Neural progenitor cell (in vitro differentiated cells): ENCODE results near the gene GMIP. TPM values are rescaled to one million over a fixed set of nuclear protein-coding genes. Genes with fewer than 3 reads are reported as not detected.

Experiments
- DNase-seq: peaks from one replicate; pipeline ENCODE4 v3.0.0-alpha.2; 2016; ENCODE audit warnings: low spot score
- H2AFZ ChIP-seq: fragments of 200-600 bp; sonication (generic); replicated peaks from 2 replicates; pipeline ENCODE4 v1.6.1; 2016; ENCODE audit warnings: antibody characterized with exemption
- H3F3A ChIP-seq: fragments of 200-600 bp; sonication (generic); 2 replicates; pipeline ENCODE4 v1.6.1; 2016; ENCODE audit warnings: antibody characterized with exemption, low read depth
- H3K27ac ChIP-seq: fragments of 200-600 bp; sonication (generic); 2 replicates; pipeline ENCODE4 v1.5.1; 2016; ENCODE audit warnings: mild to moderate bottlenecking
- H3K27me3 ChIP-seq: fragments of 200-600 bp; sonication (generic); 2 replicates; pipeline ENCODE4 v1.6.1; 2016; ENCODE audit warnings: mild to moderate bottlenecking, moderate library complexity
- H3K36me3 ChIP-seq: fragments of 200-600 bp; sonication (generic); 2 replicates; pipeline ENCODE4 v1.5.1; 2016
- H3K4me1 ChIP-seq: fragments of 200-600 bp; sonication (generic); 2 replicates; pipeline ENCODE4 v1.6.1; 2016; ENCODE audit warnings: mixed run types
- H3K4me2 ChIP-seq: fragments of 200-600 bp; sonication (generic); 2 replicates; pipeline ENCODE4 v1.6.1; 2016
- H3K4me3 ChIP-seq: fragments of 200-600 bp; sonication (generic); 2 replicates; pipeline ENCODE4 v1.5.1; 2016
- H3K79me2 ChIP-seq: fragments of 200-600 bp; sonication (generic); 2 replicates; pipeline ENCODE4 v1.6.1; 2016; ENCODE audit warnings: low read depth
- H3K9ac ChIP-seq: fragments of 200-600 bp; sonication (generic); 2 replicates; pipeline ENCODE4 v1.6.1; 2016
- H3K9me3 ChIP-seq: fragments of 200-600 bp; sonication (generic); 2 replicates; pipeline ENCODE4 v1.5.1; 2016; ENCODE audit warnings: low read depth
- H4K20me1 ChIP-seq: fragments of 200-600 bp; sonication (generic); 2 replicates; pipeline ENCODE4 v1.6.1; 2016; ENCODE audit warnings: low read depth
- H3K27ac Mint-ChIP-seq: 3 replicates; pipeline ENCODE4 v1.8.0; 2021; ENCODE audit warnings: mixed read lengths
- H3K27me3 Mint-ChIP-seq: 2 replicates; pipeline ENCODE4 v1.8.0; 2022; ENCODE audit warnings: low read depth, mild to moderate bottlenecking, inconsistent platforms, moderate library complexity, mixed read lengths; ENCODE audit not compliant: insufficient read depth
- H3K36me3 Mint-ChIP-seq: 3 replicates; pipeline ENCODE4 v1.8.0; 2021; ENCODE audit warnings: mixed read lengths
- H3K4me1 Mint-ChIP-seq: 3 replicates; pipeline ENCODE4 v1.8.0; 2021; ENCODE audit warnings: mixed read lengths
- H3K4me3 Mint-ChIP-seq: 3 replicates; pipeline ENCODE4 v1.8.0; 2021; ENCODE audit warnings: mild to moderate bottlenecking, moderate library complexity, mixed read lengths
- H3K9me3 Mint-ChIP-seq: 3 replicates; pipeline ENCODE4 v1.8.0; 2020; ENCODE audit warnings: mixed read lengths
- CTCF ChIP-seq: fragments of 200-600 bp; sonication (generic); IDR thresholded peaks from 2 replicates; pipeline ENCODE4 v1.5.1; 2017; ENCODE audit warnings: antibody characterized with exemption, mild to moderate bottlenecking
- EZH2 ChIP-seq: fragments of 200-600 bp; sonication (generic); IDR thresholded peaks from 2 replicates; pipeline ENCODE4 v1.6.1; 2017; ENCODE audit warnings: antibody characterized with exemption, mild to moderate bottlenecking, moderate library complexity
- EZH2phosphoT487 ChIP-seq: fragments of 200-600 bp; sonication (generic); IDR thresholded peaks from 2 replicates; pipeline ENCODE4 v1.6.1; 2017; ENCODE audit warnings: antibody characterized with exemption
- total RNA-seq: library from RNA; depleted of rRNA; stranded (reverse); fragments of >200 nt; gene quantifications from 2 replicates; pipeline ENCODE4 v1.2.3, GENCODE V29; 2015; ENCODE audit warnings: low replicate concordance

The GMIP gene
- total RNA-seq, 1 donor from 2014 or later, result 6.4 TPM

- Histone ChIP-seq H3K79me2 (no peaks in the 10 kb centered on the region), H3K4me1 (peaks cover 5% of the 10 kb centered on the region), H3K36me3 (no peaks in the 10 kb centered on the region), H3K4me3 (no peak overlapping the region), H3K9ac (no peak overlapping the region), H3K27ac (no peak overlapping the region), H3F3A (peaks cover 8% of the 10 kb centered on the region), H3K27me3 (no peaks in the 10 kb centered on the region), H3K4me2 (no peak overlapping the region), H2AFZ (no peak overlapping the region), H4K20me1 (no peaks in the 10 kb centered on the region), H3K9me3 (no peaks in the 10 kb centered on the region)
- Mint-ChIP-seq H3K9me3 (no peaks in the 10 kb centered on the region), H3K27me3 (peaks cover 4% of the 10 kb centered on the region), H3K27ac (no peak overlapping the region), H3K4me1 (peaks cover 8% of the 10 kb centered on the region), H3K4me3 (no peak overlapping the region), H3K36me3 (peaks cover 8% of the 10 kb centered on the region)
- DNase-seq, result no peak
- TF ChIP-seq EZH2phosphoT487 (no peak), EZH2 (no peak), CTCF (no peak)
Observed at GRCh38 chr19:19592690-19593089, 50.8 kb downstream of the GMIP start.

- peaks cover 8% of the 10 kb centered on the region for H3K4me1 Mint-ChIP-seq
- no peaks in the 10 kb centered on the region for H4K20me1 ChIP-seq
- peaks cover 8% of the 10 kb centered on the region for H3F3A ChIP-seq
- TF ChIP-seq EZH2phosphoT487 (no peak), EZH2 (no peak), CTCF (no peak)
- no peak overlapping the region for H3K27ac Mint-ChIP-seq
- peaks cover 4% of the 10 kb centered on the region for H3K27me3 Mint-ChIP-seq
- H3K27me3 ChIP-seq, result no peaks in the 10 kb centered on the region
- no peaks in the 10 kb centered on the region for H3K9me3 ChIP-seq
- H3K4me1 ChIP-seq, result peaks cover 5% of the 10 kb centered on the region
- no peak overlapping the region for H3K9ac ChIP-seq
- no peak overlapping the region for H3K4me3 ChIP-seq
- H3K9me3 Mint-ChIP-seq, result no peaks in the 10 kb centered on the region
- H3K4me2 ChIP-seq, result no peak overlapping the region
- H3K36me3 Mint-ChIP-seq, result peaks cover 7% of the 10 kb centered on the region
- H3K36me3 ChIP-seq, result no peaks in the 10 kb centered on the region
- DNase-seq, result peak; percentile 34
- H2AFZ ChIP-seq, result no peak overlapping the region
- H3K27ac ChIP-seq, result no peak overlapping the region
- no peaks in the 10 kb centered on the region for H3K79me2 ChIP-seq
- no peak overlapping the region for H3K4me3 Mint-ChIP-seq
Observed at GRCh38 chr19:19591133-19591825, 52.2 kb downstream of the GMIP start.

GRCh38 chr19:19588546-19588945 is 54.9 kb downstream of the GMIP start:
- TF ChIP-seq EZH2, result no peak
- no peak for TF ChIP-seq EZH2phosphoT487
- TF ChIP-seq CTCF, result no peak
- H3K27me3 Mint-ChIP-seq, result peaks cover 6% of the 10 kb centered on the region
- peaks cover 5% of the 10 kb centered on the region for H3K4me1 ChIP-seq

More at GRCh38 chr19:19588546-19588945, 54.9 kb downstream of the GMIP start:
- no peak overlapping the region for H3K4me2 ChIP-seq
- Mint-ChIP-seq H3K27ac (no peak overlapping the region), H3K9me3 (no peaks in the 10 kb centered on the region), H3K4me3 (no peak overlapping the region), H3K36me3 (peaks cover 10% of the 10 kb centered on the region), H3K4me1 (peaks cover 5% of the 10 kb centered on the region)
- no peaks in the 10 kb centered on the region for H3K9me3 ChIP-seq
- no peak overlapping the region for H3K9ac ChIP-seq
- H3K27ac ChIP-seq, result no peak overlapping the region
- H2AFZ ChIP-seq, result no peak overlapping the region
- H3K4me3 ChIP-seq, result no peak overlapping the region
- DNase-seq, result no peak
- H3K27me3 ChIP-seq, result no peaks in the 10 kb centered on the region
- H3F3A ChIP-seq, result peaks cover 8% of the 10 kb centered on the region
- H3K79me2 ChIP-seq, result no peaks in the 10 kb centered on the region
- no peaks in the 10 kb centered on the region for H4K20me1 ChIP-seq
- H3K36me3 ChIP-seq, result no peaks in the 10 kb centered on the region
